Stimulated activated CD4-positive, alpha-beta T cell treated with anti-CD3 and anti-CD28 coated beads, Interleukin-1b, Interleukin-23, amount 100 ng/mL, for 4 hours (primary cell): ENCODE data around the gene FOSB.

Source experiments
- DNase-seq, 2 donors: peaks; one replicate each; pipeline ENCODE4 v3.0.0-alpha.2; 2020; ENCODE audit warnings: low read depth in 2 of 2

FOSB gene

DNA sequence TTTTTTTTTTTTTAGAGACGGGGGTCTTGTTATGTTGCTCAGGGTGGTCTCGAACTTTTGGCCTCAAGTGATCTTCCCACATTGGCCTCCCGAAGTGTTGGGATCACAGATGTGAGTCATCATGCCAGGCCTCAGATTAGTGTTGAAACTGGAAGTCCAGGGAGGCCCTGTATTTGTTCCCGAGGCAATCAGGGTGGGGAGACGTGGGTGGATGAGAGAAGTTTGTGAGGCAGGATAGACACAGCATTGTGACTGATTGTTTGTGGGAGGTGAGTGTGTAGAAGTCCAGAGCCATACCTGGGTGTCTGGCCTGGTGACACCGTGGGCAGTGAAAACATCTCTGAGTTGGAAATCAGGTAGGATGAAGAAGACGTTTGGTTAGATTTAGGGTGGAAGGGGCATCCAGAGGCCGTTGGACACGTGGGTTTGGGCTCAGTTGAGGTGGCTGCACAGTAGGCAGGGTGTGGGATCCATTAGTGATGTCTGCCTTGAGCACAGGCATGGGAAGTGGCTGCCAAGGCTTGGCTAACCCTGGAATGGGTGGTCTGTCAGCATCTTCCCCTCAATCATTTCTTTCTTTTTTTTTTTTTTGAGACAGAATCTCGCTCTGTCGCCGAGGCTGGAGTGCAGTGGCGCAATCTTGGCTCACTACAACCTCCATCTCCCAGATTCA lies 16.6 kb downstream of the FOSB start:
- no peak for DNase-seq

DNA sequence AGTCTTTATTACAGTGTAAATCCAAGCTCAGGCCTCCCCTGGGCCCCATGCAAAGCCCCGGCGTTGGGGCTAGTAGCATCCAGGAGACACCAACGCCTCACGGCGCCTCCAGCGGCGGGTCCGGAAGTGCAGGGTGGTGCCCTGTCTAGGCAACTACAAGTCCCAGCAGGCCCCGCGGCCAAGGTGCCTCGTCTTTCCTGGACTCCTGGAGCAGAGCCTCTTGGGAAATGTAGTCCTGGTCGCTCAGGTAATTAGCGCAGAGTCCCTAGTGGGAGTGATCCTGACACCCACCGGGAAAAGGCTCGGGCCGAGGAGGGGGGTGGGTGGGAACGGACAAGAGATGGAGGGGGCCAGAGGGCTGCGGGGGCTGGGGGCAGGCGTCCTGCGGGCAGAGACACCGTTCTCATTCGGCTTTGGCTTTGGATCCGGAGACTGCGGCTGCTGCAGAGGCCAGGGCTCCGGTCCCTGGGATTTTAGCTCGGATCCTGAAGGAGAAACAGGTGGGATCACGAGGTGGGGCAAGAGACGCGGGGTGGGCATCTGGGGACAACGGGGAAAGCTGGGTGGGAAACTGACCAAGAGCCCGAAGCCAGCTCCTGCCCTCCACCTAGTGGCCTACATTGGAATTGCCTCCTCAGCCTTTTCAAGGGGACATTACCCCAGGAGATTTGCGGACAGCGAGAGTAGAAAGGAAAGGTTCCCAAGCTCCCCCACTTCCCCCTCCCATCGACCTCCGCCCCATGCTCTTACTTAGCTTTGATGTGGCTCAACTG lies 17.7 kb downstream of the FOSB start:
- DNase-seq = peak; percentile 97 to 98

DNA sequence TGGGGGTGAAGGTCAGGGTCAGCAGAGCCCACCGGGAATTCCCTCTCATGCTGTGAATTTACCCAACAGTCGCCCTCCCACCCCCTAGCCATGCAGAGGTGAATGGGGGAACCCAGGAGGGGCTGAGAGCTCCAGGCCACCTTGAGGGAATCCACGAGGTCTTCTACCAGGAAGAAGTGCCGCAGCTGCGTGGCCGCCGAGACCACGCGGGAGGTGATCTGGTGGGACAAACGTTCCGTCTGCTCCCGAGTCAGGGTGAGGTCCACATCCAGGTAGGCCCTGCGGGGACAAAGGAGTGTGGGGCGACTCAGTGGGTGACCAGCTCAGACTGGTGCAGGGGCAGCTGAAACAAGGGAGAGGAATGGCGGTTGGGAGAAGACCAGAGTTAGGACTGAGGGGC lies 20.9 kb downstream of the FOSB start:
- no peak for DNase-seq

DNA sequence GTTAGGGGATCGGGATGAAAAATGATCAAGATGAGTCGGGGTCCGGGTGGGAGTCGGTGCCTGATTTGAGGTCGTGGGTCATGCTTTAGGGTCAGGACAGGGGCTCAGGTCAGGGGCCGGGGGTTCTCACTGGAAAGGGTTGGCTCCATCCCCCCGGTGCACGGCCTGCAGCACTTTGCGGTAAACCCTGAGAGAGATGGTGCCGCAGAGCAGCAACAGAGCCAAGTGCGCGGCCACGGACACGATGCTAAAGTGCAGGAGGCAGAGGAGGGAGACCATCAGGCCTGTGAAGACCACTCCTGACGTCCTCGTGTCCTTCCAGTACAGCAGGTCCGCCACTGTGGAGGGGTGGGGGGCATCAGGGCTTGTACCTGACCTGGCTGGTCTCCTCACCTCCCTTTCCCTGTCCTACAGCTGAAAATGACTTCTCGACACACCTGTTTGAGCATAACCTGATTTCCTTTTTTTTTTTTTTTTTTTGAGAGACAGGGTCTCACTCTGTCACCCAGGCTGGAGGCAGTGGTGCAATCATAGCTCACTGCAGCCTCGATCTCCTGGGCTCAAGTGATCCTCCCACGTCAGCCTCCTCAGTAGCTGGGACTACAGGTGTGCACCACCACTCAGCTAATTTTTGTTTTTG lies 21.5 kb downstream of the FOSB start:
- no peak for DNase-seq

DNA sequence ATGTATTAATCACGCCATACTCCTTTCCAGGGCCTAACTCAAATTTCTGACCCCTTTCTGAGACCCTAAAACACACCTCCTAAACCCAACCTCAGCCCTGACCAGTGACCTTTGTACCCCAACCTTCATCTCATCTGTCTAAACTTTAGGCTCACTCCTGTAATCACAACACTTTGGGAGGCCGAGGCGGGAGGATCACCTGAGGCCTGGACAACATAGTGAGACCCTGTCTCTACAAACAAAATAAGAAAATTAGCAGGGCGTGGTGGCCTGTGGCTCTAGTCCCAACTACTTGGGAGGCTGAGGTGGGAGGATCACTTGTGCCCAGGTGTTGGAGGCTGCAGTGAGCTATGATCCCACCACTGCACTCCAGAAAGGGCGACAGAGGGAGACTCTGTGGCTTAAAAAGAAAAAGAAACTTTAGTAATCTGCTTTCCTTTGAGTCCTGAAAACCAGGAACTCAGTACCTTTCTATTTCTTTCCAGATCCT lies 24.4 kb downstream of the FOSB start:
- no peak for DNase-seq

DNA sequence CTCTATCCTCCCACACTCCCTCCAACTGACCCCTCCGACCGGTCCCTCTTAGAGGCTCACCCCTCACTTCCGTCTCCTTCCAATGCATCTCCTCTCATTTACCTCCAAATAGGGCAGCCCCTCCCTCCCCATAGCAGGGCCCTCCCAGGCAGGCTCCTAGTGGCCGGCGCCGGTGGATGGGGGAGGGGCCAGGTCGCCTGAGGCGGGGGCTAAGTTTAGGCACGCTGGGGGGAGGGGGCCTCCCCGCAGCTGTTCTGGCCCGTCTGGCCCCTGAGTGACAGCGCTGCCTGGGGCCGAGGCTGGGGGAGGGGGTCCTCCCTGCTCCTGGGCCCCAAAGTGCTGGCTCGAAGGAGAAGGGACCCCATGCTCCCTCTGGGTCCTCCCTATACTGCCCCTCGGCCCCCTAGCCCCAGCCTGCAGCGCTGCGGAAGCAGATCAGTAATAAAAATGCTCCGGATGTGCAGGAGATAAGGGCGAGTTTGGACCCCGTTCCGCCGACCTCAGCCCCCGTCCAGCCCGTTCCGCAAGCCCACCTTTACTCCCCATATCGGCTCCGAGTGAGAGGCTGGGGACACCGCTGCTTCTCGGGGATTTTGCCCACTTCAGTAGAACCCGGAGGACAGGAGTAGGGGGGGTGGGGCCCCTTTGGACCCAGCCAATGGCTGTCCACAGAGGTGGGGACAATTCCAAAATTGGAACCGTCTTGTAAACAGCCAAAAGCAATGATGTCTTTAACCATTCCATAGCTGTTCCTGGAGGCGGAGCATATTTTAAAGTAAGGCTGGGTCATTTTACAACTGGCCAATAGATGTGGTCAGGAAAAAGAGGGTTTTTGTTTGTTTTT lies 25.1 kb downstream of the FOSB start:
- DNase-seq = no peak

DNA sequence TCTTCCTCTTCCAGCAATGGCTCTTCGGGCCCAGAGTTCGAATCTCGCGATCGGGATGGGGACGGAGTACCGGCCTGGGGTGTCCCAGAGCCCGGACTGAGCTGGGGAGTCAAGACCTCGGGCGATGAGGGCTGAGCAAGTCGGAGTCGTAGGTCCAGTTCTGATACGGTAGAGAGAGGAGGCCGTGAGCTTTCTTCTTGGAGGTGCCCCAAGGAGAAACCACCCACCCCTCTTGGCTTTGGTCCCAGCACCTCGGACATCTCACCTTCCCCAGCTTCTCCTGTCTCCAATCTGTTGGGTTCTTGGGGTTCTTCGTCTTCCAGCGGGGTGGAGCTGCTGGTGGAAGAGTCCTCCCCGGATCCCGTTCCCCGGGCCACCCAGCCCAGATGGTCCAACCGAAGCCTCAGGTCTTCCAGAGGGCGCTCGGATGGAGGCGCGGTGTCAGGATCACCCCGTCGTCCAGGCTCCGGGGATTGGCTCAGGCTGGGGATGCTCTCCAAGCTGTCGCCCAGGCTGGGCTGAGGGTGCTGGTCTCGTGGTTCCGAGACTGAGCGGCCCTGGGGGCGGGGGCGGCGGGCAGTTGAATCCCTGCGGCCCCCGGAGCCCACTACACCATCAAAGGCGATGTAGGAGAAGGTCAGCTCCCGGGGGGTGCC lies 26.6 kb downstream of the FOSB start:
- DNase-seq = no peak

DNA sequence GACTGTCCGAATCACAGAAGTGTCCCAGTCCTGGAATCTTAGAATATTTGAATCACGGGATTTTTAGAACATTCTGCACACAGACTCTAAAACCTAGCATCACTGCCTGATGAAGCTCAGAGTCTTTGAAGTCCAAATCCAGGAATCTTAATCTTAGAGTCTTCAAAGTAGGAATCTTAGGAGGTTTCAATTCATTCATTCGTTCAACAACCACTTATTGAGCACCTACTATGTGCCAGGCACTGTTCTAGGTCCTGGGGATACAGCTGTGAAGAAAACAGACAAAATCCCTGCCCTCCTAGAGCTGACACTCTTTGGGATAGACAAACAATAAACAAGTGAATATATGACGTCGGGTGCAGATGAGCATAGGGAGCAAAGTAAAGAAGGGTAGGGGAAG lies 27.4 kb downstream of the FOSB start:
- no peak for DNase-seq

DNA sequence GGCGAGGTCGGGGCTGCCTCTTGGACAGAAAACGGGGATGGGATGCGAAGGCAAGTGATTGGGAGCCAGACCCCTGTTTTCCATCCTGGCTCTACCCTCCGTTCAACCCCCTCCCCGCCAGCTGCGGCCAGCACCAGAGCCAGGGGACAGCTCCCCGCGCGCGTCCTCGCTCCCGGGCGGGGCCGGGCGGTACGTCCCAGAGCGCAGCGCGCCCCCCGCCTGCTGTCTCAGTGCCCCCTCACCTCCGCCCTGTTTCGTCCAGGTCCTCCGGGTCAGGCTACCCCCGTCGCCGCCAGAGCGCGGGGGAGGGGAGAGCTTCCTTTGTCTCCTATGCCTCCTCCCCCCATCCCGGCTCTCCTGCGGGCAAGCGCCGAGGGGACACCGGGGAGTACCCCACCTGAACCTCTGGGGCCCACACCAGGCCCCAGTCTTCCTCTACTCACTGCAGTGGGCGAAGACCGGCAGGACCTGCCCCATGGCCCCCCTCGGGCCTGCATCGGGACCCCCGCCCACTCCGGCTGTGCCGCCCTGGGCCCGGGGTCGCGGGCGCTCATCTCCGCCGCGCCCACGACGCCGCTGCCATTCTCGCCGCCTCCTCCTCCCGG lies 28.7 kb downstream of the FOSB start:
- peak in 1 of 2 donors; percentile 48 for DNase-seq

DNA sequence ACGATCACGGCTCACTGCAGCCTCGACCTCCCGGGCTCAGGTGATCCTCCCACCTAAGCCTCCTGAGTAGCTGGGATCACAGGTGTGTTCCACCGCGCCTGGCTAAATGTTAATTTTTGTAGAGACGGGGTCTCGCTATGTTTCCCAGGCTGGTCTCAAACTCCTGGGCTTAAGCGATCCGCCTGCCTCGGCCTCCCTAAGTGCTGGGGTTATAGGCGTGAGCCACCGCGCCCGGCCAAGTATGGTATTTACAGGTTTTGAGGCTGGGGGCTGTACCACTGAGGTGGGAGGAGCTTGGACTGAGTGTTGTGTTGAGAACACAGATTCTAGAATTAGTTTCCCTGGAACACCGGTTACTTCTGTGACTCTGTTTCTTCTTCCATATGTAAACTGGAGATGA lies 30.0 kb downstream of the FOSB start:
- DNase-seq = no peak

DNA sequence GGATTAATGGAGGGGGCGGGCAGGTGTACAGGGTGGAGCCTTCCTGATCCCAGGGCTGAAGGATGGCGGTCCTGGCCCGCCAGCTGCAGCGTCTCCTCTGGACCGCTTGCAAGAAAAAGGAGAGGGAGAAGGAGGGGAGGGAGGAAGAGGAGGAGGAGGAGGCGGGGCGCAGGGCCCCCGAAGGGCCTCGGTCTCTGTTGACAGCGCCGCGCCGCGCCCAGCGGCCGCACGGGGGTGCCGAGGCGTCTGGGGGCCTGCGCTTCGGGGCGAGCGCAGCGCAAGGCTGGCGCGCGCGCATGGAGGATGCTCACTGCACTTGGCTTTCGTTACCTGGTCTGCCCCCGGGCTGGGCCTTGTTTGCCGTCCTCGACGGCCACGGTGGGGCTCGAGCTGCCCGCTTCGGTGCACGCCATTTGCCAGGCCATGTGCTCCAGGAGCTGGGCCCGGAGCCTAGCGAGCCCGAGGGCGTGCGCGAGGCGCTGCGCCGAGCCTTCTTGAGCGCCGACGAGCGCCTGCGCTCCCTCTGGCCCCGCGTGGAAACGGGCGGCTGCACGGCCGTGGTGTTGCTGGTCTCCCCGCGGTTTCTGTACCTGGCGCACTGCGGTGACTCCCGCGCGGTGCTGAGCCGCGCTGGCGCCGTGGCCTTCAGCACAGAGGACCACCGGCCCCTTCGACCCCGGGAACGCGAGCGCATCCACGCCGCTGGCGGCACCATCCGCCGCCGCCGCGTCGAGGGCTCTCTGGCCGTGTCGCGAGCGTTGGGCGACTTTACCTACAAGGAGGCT lies 30.8 kb downstream of the FOSB start, which contains the start of gene PPM1N:
Gene PPM1N, plus strand, starts transcription at position 33 of the 785 bp plus-strand sequence. Its CDS starts 30 bp downstream, at position 63.
- peak; percentile 48 to 62 for DNase-seq

DNA sequence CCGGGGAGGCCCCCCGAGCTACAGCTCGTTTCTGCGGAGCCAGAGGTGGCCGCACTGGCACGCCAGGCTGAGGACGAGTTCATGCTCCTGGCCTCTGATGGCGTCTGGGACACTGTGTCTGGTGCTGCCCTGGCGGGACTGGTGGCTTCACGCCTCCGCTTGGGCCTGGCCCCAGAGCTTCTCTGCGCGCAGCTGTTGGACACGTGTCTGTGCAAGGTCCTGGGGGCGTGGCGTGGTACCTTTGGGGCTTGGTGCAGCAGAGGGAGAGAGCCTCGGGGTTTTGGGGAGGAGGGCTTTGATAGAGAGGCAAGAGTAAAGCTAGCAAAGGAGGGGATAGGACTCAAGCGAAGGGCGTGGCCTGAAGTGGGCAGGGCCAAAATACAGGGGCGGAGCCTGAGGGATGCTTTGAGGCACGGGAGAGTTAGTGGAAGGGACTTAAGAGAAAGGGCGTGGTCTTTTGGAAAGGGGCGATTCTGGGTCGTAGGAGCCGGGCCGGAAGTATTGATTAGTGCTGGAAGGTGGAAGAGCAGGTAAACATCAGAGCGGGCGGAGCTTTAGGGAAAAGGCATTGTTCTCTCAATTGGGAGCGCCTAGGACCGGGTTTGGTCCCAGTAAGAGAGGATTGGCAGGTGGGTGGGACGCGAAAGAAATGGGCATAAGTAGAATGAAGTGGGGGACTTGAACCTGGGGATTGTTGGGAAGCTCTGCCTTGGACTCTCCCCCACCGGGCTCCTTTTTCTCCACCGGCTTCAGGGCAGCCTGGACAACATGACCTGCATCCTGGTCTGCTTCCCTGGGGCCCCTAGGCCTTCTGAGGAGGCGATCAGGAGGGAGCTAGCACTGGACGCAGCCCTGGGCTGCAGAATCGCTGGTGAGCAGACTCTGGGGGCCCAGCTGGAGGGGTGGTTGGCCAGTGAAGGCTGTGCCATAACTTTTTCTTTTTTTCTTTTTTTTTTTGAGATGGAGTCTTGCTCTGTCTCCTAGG lies 31.7 kb downstream of the FOSB start:
- DNase-seq = peak; percentile 48 to 57

DNA sequence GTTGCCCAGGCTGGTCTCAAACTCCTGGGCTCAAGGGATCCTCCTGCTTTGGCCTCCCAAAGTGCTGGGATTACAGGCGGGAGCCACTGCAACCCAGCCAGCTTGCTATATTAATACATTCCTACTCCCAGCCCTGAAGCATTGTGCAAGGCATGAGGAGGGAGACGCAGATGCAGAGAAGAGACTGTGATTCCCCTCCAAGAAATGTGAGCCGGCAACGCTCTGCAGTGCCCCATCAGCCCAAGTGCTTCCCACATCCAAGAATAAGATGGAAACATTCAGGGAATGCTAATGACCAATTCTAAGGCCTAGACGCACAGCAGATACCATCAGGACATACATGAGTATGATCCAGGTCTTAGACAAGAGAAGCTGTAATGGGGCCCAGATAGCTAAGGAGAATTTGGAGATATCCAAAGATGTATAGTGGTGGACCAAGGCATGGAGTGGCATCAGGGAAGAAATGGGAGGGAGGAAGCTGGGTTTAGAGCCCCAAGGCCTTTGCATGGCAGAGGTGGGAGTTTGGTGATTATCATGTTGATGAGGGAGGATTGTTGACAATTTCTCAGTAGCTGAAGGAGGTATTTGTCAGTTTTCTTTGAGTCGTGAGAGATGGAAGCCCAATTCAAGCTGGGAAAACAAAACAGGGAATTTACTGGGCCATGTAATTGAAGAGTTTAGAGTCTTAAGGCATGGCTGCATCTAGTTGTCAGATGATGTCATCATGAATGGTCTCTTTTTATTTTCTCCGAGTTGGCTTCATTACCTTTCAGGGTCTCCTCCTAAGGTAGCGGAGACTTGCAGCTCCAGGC lies 33.3 kb downstream of the FOSB start:
- no peak for DNase-seq

DNA sequence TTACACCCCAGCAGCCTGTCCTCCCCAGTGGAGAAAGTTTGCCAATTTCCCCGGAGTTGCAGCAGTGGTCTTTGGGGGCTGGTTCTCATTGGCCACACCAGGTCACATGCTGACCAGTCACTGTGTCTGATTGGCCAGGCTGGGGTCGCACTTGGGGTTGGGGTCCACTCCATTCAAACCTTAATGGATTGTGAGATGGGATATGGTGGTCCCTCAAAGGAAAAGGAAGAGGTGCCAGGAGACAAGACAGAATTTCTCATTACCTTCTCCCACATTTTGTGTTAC lies 33.9 kb downstream of the FOSB start:
- DNase-seq = no peak

DNA sequence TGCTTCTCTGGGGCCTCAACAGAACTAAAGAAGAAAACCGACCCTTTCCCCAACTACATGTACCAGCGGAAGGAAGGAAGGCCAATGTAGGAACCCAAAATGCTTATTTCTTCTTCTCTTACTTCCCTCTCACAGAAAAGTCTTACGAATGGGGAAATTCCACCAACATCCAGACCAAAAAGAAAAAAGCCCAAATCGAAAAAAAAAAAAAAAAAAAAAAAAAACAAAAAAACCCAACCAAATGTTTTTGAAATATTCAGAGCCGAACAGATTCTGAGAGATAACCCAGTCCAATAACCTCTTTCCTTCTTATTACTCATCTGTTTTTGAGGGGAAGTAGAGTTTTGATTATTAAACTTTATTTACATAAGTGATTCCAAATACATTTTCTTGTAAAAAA lies 34.3 kb downstream of the FOSB start:
- no peak for DNase-seq

DNA sequence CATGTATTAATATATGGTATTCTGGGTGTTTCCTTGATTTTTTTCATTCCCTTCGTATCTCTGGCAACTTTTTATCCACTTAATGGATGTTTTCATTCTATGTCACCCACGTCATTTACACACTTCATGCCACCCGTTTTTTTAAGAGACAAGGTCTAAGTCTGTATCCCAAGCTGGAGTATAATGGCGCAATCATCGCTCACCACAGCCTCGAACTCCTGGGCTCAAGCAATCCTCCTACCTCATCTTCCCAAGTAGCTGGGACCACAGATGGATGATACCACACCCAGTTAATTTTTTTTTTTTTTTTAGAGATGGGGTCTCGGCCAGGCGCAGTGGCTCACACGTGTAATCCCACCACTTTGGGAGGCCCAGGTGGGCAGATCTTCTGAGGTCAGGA lies 36.1 kb downstream of the FOSB start:
- no peak for DNase-seq

DNA sequence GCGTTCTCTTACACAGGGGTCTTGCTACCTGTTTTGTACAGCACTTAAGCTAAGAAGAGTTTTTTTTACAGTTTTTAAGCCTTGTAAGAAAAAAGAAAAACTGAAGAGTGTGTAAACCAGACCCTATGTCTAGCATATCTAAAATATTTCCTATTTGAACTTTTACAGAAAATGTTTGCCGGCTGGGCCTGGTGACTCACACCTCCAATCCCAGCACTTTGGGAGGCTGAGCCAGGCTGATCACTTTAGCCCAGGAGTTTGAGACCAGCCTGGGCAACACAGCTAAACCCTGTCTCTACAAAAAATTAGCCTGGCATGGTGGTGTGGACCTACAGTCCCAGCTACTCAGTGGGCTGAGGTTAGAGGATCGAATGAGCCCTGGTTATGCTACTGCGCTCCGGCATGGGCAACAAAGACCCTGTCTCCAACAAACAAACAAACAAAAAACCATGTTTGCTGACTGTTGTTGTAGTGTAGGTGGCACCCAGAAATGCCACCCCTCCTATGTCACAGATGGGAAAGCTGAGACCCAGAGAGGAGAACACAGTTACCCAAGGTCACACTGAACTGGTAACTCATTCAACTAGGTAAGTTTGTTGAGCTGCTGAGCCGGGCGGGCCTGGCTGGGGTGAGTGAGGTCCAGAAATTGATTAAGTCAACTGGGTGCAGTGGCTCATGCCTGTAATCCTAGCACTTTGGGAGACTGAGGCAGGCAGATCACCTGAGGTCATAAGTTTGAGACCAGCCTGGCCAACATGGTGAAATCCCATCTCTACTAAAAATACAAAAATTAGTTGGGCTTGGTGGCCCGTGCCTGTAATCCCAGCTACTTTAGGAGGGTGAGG lies 37.6 kb downstream of the FOSB start:
- no peak for DNase-seq

DNA sequence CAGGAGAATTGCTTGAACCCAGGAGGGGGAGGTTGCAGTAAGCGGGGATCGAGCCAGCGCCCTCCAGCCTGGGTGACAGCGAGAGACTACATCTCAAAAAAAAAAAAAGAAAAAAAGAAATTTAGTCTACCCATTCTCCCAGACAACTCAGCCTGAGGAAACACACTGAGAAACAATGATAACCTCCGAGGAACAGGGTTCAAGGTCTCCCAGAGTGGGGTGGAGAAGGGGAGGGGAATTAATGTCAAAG lies 38.1 kb downstream of the FOSB start:
- no peak for DNase-seq
